Mesothelial cell of epicardium (in vitro differentiated cells): ENCODE measurements around the gene FIGNL2. TPM values are rescaled to one million over a fixed set of nuclear protein-coding genes. Genes with fewer than 3 reads are reported as not detected.

Experiments used
- DNase-seq, 2 experiments: peaks; one replicate each; pipeline ENCODE4 v3.0.0; 2021; ENCODE audit warnings: low spot score in 2 of 2; ENCODE audit not compliant: unreplicated experiment in 2 of 2
- H3K27ac Mint-ChIP-seq: 2 replicates; pipeline ENCODE4 v1.8.0; 2021; ENCODE audit warnings: mixed read lengths
- H3K27me3 Mint-ChIP-seq: 2 replicates; pipeline ENCODE4 v1.8.0; 2021; ENCODE audit warnings: low read depth, mixed read lengths
- H3K36me3 Mint-ChIP-seq: 2 replicates; pipeline ENCODE4 v1.8.0; 2021; ENCODE audit warnings: mixed read lengths
- H3K4me1 Mint-ChIP-seq: 2 replicates; pipeline ENCODE4 v1.8.0; 2021; ENCODE audit warnings: mixed read lengths
- H3K4me3 Mint-ChIP-seq: 2 replicates; pipeline ENCODE4 v1.8.0; 2021; ENCODE audit warnings: mild to moderate bottlenecking, moderate library complexity, mixed read lengths
- H3K9me3 Mint-ChIP-seq: 2 replicates; pipeline ENCODE4 v1.8.0; 2021; ENCODE audit warnings: mixed read lengths
- CTCF ChIP-seq: fragments of 200-600 bp; sonication (generic); IDR thresholded peaks from one replicate; pipeline ENCODE4 v1.5.0; 2021; ENCODE audit warnings: antibody characterized with exemption; ENCODE audit not compliant: unreplicated experiment
- total RNA-seq: library from RNA; stranded (reverse); gene quantifications from 3 replicates; pipeline ENCODE4 v1.2.1, GENCODE V29; 2021

The FIGNL2 gene
- total RNA-seq, 1 donor from 2014 or later: 5.2 TPM

- no peak overlapping the region for H3K4me3 Mint-ChIP-seq
- peaks cover 16% of the 10 kb centered on the region for H3K4me1 Mint-ChIP-seq
- no peak for TF ChIP-seq CTCF
- H3K27ac Mint-ChIP-seq: peak overlapping the region; percentile 42
- peaks cover 2% of the 10 kb centered on the region for H3K27me3 Mint-ChIP-seq
- H3K36me3 Mint-ChIP-seq: no peaks in the 10 kb centered on the region
- no peak for DNase-seq
- H3K9me3 Mint-ChIP-seq: no peaks in the 10 kb centered on the region
These were observed 20.3 kb downstream of the FIGNL2 start for GRCh38 chr12:51827925-51828818.

- Mint-ChIP-seq H3K27me3 (no peaks in the 10 kb centered on the region), H3K9me3 (no peaks in the 10 kb centered on the region), H3K27ac (no peak overlapping the region), H3K4me3 (no peak overlapping the region), H3K4me1 (peaks cover 16% of the 10 kb centered on the region), H3K36me3 (no peaks in the 10 kb centered on the region)
- DNase-seq: no peak
- no peak for TF ChIP-seq CTCF
These were observed 21.6 kb downstream of the FIGNL2 start for GRCh38 chr12:51826881-51827280.

- H3K36me3 Mint-ChIP-seq: no peaks in the 10 kb centered on the region
- no peak for TF ChIP-seq CTCF
- H3K27ac Mint-ChIP-seq: no peak overlapping the region
- H3K27me3 Mint-ChIP-seq: no peaks in the 10 kb centered on the region
- no peak overlapping the region for H3K4me3 Mint-ChIP-seq
- DNase-seq: no peak
- peaks cover 13% of the 10 kb centered on the region for H3K4me1 Mint-ChIP-seq
- no peaks in the 10 kb centered on the region for H3K9me3 Mint-ChIP-seq
These were observed 23.3 kb downstream of the FIGNL2 start for GRCh38 chr12:51825216-51825615.

- Mint-ChIP-seq H3K27me3 (no peaks in the 10 kb centered on the region), H3K4me3 (no peak overlapping the region), H3K27ac (no peak overlapping the region), H3K4me1 (peaks cover 18% of the 10 kb centered on the region), H3K9me3 (no peaks in the 10 kb centered on the region), H3K36me3 (no peaks in the 10 kb centered on the region)
- no peak for DNase-seq
- TF ChIP-seq CTCF: no peak
These were observed 24.5 kb downstream of the FIGNL2 start for GRCh38 chr12:51823875-51824565.

- no peak for TF ChIP-seq CTCF
- Mint-ChIP-seq H3K27ac (no peak overlapping the region), H3K4me1 (peaks cover 17% of the 10 kb centered on the region), H3K4me3 (peak overlapping the region; percentile 65), H3K36me3 (no peaks in the 10 kb centered on the region), H3K9me3 (no peaks in the 10 kb centered on the region), H3K27me3 (no peaks in the 10 kb centered on the region)
- no peak for DNase-seq
These were observed 25.6 kb downstream of the FIGNL2 start for GRCh38 chr12:51822956-51823355.
